ENCODE data around the gene OBSCN. TPM values are rescaled to one million over a fixed set of nuclear protein-coding genes. Genes with fewer than 3 reads are reported as not detected.

The OBSCN gene
- total and polyA plus RNA-seq, 10 of the 15 experiments (the other 5 are each of a cell fraction or from before 2014, with no cell fraction given) = 0.01 to 0.36 (median 0.08) TPM; not detected in 2

DNA sequence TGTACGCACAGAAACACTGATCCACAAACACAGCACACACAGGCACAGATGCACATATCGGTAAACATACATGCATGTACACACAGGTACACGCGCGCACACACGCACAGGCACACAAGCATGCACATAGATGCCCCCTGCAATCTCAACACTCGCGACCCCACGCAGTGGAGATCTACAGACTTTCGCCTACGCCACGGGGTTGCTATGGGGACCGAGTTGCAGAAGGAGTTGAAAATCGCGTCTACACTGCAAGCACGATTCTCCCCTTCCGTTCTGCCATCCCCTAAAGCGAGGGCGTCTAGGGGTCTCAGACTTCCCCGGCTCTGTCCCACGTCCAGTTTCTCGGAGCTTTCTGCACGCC lies 208.0 kb downstream of the OBSCN start:
- DNase-seq (ENCODE audit: low read depth, low spot score) (no peak), ATAC-seq (no peak), FAIRE-seq (no peak)
- H3K36me3 ChIP-seq (ENCODE audit: control insufficient read depth in 2 of 2, insufficient read depth in 2 of 2, low read length in 1 of 2) = no peaks in the 10 kb centered on the region
- H3K4me1 ChIP-seq (ENCODE audit: control insufficient read depth, insufficient read depth, low read length) = no peaks in the 10 kb centered on the region
- H3K9me3 ChIP-seq (replicated peaks; ENCODE audit: control insufficient read depth, insufficient read depth, low read length) = no peaks in the 10 kb centered on the region
- H3K27me3 ChIP-seq (replicated peaks in 1 of 2; ENCODE audit: control insufficient read depth in 2 of 2, insufficient read depth in 2 of 2, low read length in 1 of 2) = peaks cover 3 to 5% of the 10 kb centered on the region in 2 experiments; a peak in 3 of 4 replicates
- H3K9ac ChIP-seq (ENCODE audit: control insufficient read depth, insufficient read depth, low read length) = no peak overlapping the region
- H3K27ac ChIP-seq (ENCODE audit: control insufficient read depth, insufficient read depth) = no peak overlapping the region
- BruUV-seq (replicated peaks) = no TSS peak
- no peak overlapping the region for H3K4me2 ChIP-seq (ENCODE audit: control insufficient read depth, insufficient read depth)
- CTCF ChIA-PET = no interaction called here
- POLR2A ChIA-PET = no interaction called here
- H3K4me3 ChIP-seq = no peak overlapping the region
- TF ChIP-seq YBX1 (IDR thresholded peaks at IDR 0.05) (no peak), STAT1 (conservative IDR thresholded peaks at IDR 0.05) (no peak)
- intact Hi-C loops (cut with micrococcal nuclease; ENCODE audit: unreplicated experiment) = no loop called here
- H3K79me2 ChIP-seq (ENCODE audit: control insufficient read depth, insufficient read depth, low read length) = no peaks in the 10 kb centered on the region
- H2AFZ ChIP-seq (ENCODE audit: control insufficient read depth, low read depth, low read length) = no peak overlapping the region
- SMC1A ChIA-PET (ENCODE audit: uncharacterized antibody, unreplicated experiment) = no interaction called here
- RAD21 ChIA-PET (ENCODE audit: unreplicated experiment) = no interaction called here
- WGBS (ENCODE audit: insufficient coverage, insufficient replicate concordance, low lambda C conversion rate, missing lambda C conversion rate) = 65% methylated on average over 23 of the region's 23 CpGs
- in situ Hi-C loops (cut with MboI) = no loop called here
- no peaks in the 10 kb centered on the region for H4K20me1 ChIP-seq (ENCODE audit: control insufficient read depth, insufficient read depth)

DNA sequence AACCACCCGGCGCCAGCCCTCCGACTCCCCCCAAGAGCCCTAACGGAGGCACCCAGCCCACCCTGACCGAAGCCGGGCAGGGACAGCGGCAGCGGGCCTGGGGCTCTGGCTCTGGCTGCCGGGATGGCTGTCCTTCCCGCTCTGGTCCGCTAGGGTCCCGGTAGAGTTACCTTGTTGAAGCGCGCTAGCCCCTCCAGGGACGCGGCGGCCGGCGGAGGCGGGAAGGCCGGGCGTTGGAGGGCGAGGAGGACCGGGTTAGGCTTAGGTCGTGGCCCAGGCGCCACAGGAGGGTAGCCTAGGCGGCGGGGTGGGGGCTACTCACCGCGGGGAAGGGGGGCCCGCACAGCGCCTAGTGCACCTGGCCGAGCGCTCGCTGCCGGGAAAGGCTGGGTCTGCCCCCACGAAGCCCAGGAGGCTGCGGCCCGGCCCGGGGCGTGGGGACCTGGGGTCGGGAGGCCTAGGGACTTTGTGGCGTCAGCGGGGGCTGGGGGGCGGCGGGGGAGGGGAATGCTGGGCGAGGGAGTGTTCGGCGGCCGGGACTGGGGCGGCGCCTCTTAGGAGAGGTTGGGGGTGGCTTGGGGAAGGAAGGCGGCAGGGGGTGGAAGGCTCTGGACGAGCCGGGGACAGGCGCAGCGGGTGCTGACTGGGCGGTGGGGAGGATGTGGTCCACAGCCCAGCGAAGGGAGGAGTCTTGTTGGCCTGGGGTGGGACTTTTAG lies 208.5 kb downstream of the OBSCN start, which contains the start of gene TRIM17:
Gene TRIM17, minus strand, starts transcription at position 645 of the 717 bp plus-strand sequence. CDS start 1,789 bp downstream, outside the sequence.
- H3K36me3 ChIP-seq (ENCODE audit: control insufficient read depth in 2 of 2, insufficient read depth in 2 of 2, low read length in 1 of 2) = no peaks in the 10 kb centered on the region
- no peak within 1 kb of the TSS for H3K4me2 ChIP-seq (ENCODE audit: control insufficient read depth, insufficient read depth)
- in situ Hi-C loops (cut with MboI) (no loop called here), intact Hi-C loops (cut with micrococcal nuclease; ENCODE audit: unreplicated experiment) (no loop called here)
- H3K27ac ChIP-seq (ENCODE audit: control insufficient read depth, insufficient read depth) = no peak within 1 kb of the TSS
- H2AFZ ChIP-seq (ENCODE audit: control insufficient read depth, low read depth, low read length) = no peak within 1 kb of the TSS
- peaks cover 3 to 5% of the 10 kb centered on the region in 2 experiments; a peak in 3 of 4 replicates for H3K27me3 ChIP-seq (replicated peaks in 1 of 2; ENCODE audit: control insufficient read depth in 2 of 2, insufficient read depth in 2 of 2, low read length in 1 of 2)
- ChIA-PET POLR2A (no interaction called here), CTCF (no interaction called here), RAD21 (ENCODE audit: unreplicated experiment) (no interaction called here), SMC1A (ENCODE audit: uncharacterized antibody, unreplicated experiment) (no interaction called here)
- DNase-seq (ENCODE audit: low read depth, low spot score) (no peak), ATAC-seq (no peak), FAIRE-seq (no peak)
- no peaks in the 10 kb centered on the region for H3K4me1 ChIP-seq (ENCODE audit: control insufficient read depth, insufficient read depth, low read length)
- no TSS peak for BruUV-seq (replicated peaks)
- H3K9ac ChIP-seq (ENCODE audit: control insufficient read depth, insufficient read depth, low read length) = no peak within 1 kb of the TSS
- no peaks in the 10 kb centered on the region for H3K9me3 ChIP-seq (replicated peaks; ENCODE audit: control insufficient read depth, insufficient read depth, low read length)
- no peaks in the 10 kb centered on the region for H4K20me1 ChIP-seq (ENCODE audit: control insufficient read depth, insufficient read depth)
- H3K4me3 ChIP-seq = no peak within 1 kb of the TSS
- 32% methylated on average over 26 of the region's 59 CpGs for whole genome bisulfite sequencing (ENCODE audit: insufficient coverage, insufficient replicate concordance, low lambda C conversion rate, missing lambda C conversion rate)
- H3K79me2 ChIP-seq (ENCODE audit: control insufficient read depth, insufficient read depth, low read length) = no peaks in the 10 kb centered on the region
- TF ChIP-seq SUZ12 (IDR thresholded peaks at IDR 0.05; ENCODE audit: unreplicated experiment) (peak; percentile 91), NBN (IDR thresholded peaks at IDR 0.05) (no peak), MTA2 (IDR thresholded peaks at IDR 0.05; ENCODE audit: low read depth) (no peak), STAT3 (IDR thresholded peaks at IDR 0.05; ENCODE audit: low read depth, low read length) (no peak)
- TF ChIP-seq, protein P1, sequence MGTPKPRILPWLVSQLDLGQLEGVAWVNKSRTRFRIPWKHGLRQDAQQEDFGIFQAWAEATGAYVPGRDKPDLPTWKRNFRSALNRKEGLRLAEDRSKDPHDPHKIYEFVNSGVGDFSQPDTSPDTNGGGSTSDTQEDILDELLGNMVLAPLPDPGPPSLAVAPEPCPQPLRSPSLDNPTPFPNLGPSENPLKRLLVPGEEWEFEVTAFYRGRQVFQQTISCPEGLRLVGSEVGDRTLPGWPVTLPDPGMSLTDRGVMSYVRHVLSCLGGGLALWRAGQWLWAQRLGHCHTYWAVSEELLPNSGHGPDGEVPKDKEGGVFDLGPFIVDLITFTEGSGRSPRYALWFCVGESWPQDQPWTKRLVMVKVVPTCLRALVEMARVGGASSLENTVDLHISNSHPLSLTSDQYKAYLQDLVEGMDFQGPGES (IDR thresholded peaks at IDR 0.05) = no peak
- TF ChIP-seq, protein P2, sequence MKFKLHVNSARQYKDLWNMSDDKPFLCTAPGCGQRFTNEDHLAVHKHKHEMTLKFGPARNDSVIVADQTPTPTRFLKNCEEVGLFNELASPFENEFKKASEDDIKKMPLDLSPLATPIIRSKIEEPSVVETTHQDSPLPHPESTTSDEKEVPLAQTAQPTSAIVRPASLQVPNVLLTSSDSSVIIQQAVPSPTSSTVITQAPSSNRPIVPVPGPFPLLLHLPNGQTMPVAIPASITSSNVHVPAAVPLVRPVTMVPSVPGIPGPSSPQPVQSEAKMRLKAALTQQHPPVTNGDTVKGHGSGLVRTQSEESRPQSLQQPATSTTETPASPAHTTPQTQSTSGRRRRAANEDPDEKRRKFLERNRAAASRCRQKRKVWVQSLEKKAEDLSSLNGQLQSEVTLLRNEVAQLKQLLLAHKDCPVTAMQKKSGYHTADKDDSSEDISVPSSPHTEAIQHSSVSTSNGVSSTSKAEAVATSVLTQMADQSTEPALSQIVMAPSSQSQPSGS (IDR thresholded peaks at IDR 0.05; ENCODE audit: low read length) = no peak
- TF ChIP-seq, protein P3, sequence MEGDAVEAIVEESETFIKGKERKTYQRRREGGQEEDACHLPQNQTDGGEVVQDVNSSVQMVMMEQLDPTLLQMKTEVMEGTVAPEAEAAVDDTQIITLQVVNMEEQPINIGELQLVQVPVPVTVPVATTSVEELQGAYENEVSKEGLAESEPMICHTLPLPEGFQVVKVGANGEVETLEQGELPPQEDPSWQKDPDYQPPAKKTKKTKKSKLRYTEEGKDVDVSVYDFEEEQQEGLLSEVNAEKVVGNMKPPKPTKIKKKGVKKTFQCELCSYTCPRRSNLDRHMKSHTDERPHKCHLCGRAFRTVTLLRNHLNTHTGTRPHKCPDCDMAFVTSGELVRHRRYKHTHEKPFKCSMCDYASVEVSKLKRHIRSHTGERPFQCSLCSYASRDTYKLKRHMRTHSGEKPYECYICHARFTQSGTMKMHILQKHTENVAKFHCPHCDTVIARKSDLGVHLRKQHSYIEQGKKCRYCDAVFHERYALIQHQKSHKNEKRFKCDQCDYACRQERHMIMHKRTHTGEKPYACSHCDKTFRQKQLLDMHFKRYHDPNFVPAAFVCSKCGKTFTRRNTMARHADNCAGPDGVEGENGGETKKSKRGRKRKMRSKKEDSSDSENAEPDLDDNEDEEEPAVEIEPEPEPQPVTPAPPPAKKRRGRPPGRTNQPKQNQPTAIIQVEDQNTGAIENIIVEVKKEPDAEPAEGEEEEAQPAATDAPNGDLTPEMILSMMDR (IDR thresholded peaks at IDR 0.05 in 2 of 3, conservative IDR thresholded peaks at IDR 0.05 in 1 of 3; ENCODE audit: control insufficient read depth in 2 of 3, extremely low read depth in 1 of 3, insufficient read depth in 1 of 3, low read depth in 3 of 3, low read length in 3 of 3) = peak in 2 of 3 experiments; percentile 9 to 11; a peak in 1 of 6 replicates
- TF ChIP-seq, protein P4, sequence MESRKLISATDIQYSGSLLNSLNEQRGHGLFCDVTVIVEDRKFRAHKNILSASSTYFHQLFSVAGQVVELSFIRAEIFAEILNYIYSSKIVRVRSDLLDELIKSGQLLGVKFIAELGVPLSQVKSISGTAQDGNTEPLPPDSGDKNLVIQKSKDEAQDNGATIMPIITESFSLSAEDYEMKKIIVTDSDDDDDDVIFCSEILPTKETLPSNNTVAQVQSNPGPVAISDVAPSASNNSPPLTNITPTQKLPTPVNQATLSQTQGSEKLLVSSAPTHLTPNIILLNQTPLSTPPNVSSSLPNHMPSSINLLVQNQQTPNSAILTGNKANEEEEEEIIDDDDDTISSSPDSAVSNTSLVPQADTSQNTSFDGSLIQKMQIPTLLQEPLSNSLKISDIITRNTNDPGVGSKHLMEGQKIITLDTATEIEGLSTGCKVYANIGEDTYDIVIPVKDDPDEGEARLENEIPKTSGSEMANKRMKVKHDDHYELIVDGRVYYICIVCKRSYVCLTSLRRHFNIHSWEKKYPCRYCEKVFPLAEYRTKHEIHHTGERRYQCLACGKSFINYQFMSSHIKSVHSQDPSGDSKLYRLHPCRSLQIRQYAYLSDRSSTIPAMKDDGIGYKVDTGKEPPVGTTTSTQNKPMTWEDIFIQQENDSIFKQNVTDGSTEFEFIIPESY (IDR thresholded peaks at IDR 0.05) = no peak
